ENCODE measurements around the gene ATP8B2. TPM values are rescaled to one million over a fixed set of nuclear protein-coding genes. Genes with fewer than 3 reads are reported as not detected.
"Not testable (repeated sequence)": the region's sequence is repeated elsewhere in the genome, so short reads cannot be mapped to it uniquely, and the experiment has no call there.

ATP8B2 gene
- polyA plus RNA-seq, 1 of the 3 experiments (the other 2 are of a cell fraction): 50.7 TPM

DNA sequence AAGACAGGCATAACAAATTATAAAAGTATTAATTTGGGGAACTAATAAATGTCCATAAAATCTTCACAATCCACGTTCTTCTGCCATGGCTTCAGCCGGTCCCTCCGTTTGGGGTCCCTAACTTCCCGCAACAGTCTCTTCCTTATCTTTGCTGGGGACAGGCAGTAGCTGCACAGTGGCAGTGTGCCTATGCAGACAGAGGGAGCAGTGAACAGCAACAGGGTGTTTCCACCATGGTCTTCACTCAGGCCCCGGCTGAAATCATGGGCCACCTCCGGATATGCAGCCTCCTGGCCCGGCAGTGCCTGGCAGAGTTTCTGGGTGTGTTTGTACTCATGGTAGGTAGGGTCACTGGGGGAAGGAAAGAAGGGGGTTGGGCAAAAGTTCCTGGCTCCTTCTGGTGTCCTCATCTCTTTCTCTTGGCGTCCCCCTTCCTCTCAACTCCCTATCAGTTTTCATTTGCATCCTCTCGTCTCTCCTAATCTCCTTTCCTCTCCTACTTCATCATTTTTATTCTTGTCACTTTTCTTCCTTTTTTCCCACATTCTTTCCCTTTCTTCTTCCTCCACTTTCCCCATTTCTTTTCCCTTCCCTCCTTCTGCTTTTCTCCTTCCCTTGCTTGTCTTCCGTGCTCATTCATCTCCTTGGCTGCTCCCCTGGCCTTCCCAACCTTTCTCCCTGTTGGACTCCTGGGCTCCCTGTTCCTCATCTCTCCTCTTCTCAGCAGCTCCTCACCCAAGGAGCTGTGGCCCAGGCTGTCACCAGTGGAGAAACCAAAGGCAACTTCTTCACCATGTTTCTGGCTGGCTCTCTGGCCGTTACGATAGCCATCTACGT lies 12.9 kb upstream of the ATP8B2 start:
- H2AFZ ChIP-seq (ENCODE audit: low read depth); POLR2A ChIA-PET; H3K9ac ChIP-seq; H3K4me1 ChIP-seq (ENCODE audit: control insufficient read depth in 1 of 2, insufficient read depth in 2 of 2, low read depth in 1 of 2, low read length in 1 of 2); H3F3A ChIP-seq (replicated peaks; ENCODE audit: insufficient read depth); H3K4me2 ChIP-seq; H3K36me3 ChIP-seq (replicated peaks in 1 of 2; ENCODE audit: control insufficient read depth in 1 of 2, insufficient read depth in 2 of 2, low read length in 1 of 2); H3K9me3 ChIP-seq; H3K27ac ChIP-seq (ENCODE audit: low read depth in 2 of 2, low read length in 1 of 2); H3K4me3 ChIP-seq (ENCODE audit: low read depth in 2 of 2, low read length in 1 of 2); DNase-seq; H3K27me3 ChIP-seq (ENCODE audit: insufficient read depth); H3K9me2 ChIP-seq; H4K20me1 ChIP-seq (ENCODE audit: insufficient read depth); H3K79me2 ChIP-seq (ENCODE audit: insufficient read depth): not testable (repeated sequence)
- CTCF ChIA-PET: interaction anchor here (1.0 to 1.1 kb wide), 2 partner anchors 22 to 167 kb away, joined by 3 to 4 read pairs; no protein-coding TSS in a partner anchor
- WGBS (ENCODE audit: low lambda C conversion rate): 51% methylated on average over 13 of the region's 13 CpGs

DNA sequence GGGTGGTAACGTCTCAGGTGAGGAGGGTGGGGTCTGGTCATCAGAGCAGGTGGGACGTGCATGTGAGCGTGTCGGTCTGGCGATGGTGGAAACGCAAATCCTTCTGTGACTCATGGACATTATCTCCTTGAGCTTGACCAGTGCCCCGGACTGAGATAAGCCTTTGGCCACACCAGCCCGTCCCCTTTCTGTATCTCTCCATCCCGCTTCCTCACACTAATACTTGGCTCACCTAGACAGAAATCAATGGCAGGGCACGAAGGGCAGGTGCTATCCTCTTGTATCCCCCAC lies 12.3 kb upstream of the ATP8B2 start:
- Histone ChIP-seq H3K9me3 (peaks cover 5% of the 10 kb centered on the region; the same call in 1 of the 2 replicates), H2AFZ (ENCODE audit: low read depth) (no peak overlapping the region), H3F3A (replicated peaks; ENCODE audit: insufficient read depth) (no peaks in the 10 kb centered on the region), H3K27ac (ENCODE audit: low read depth in 2 of 2, low read length in 1 of 2) (no peak overlapping the region), H3K4me1 (ENCODE audit: control insufficient read depth in 1 of 2, insufficient read depth in 2 of 2, low read depth in 1 of 2, low read length in 1 of 2) (no peaks in the 10 kb centered on the region), H3K79me2 (ENCODE audit: insufficient read depth) (no peaks in the 10 kb centered on the region), H3K4me3 (ENCODE audit: low read depth in 2 of 2, low read length in 1 of 2) (no peak overlapping the region), H3K9ac (no peak overlapping the region), H3K4me2 (no peak overlapping the region), H4K20me1 (ENCODE audit: insufficient read depth) (no peaks in the 10 kb centered on the region), H3K27me3 (ENCODE audit: insufficient read depth) (no peaks in the 10 kb centered on the region), H3K9me2 (no peaks in the 10 kb centered on the region), H3K36me3 (replicated peaks in 1 of 2; ENCODE audit: control insufficient read depth in 1 of 2, insufficient read depth in 2 of 2, low read length in 1 of 2) (no peaks in the 10 kb centered on the region)
- no peak for DNase-seq
- TF ChIP-seq CHD2 (IDR thresholded peaks at IDR 0.05; ENCODE audit: low read length, partially characterized antibody) (no peak), FOXJ3 (CRISPR knock-in tag; IDR thresholded peaks at IDR 0.05) (no peak), USF2 (IDR thresholded peaks at IDR 0.05; ENCODE audit: borderline replicate concordance, low read depth, low read length) (no peak), ELF1 (IDR thresholded peaks at IDR 0.05) (no peak), EP300 (IDR thresholded peaks at IDR 0.05; ENCODE audit: borderline replicate concordance in 1 of 2, low read depth in 1 of 2, low read length in 1 of 2) (no peak), EZH2phosphoT487 (IDR thresholded peaks at IDR 0.05; ENCODE audit: borderline replicate concordance, low read depth) (no peak), SMC3 (IDR thresholded peaks at IDR 0.05; ENCODE audit: low read depth, low read length) (no peak), SIN3A (IDR thresholded peaks at IDR 0.05; ENCODE audit: borderline replicate concordance, low read depth, low read length) (no peak), POLR2AphosphoS5 (IDR thresholded peaks at IDR 0.05; ENCODE audit: low read depth, low read length) (no peak)
- TF ChIP-seq, protein P1, sequence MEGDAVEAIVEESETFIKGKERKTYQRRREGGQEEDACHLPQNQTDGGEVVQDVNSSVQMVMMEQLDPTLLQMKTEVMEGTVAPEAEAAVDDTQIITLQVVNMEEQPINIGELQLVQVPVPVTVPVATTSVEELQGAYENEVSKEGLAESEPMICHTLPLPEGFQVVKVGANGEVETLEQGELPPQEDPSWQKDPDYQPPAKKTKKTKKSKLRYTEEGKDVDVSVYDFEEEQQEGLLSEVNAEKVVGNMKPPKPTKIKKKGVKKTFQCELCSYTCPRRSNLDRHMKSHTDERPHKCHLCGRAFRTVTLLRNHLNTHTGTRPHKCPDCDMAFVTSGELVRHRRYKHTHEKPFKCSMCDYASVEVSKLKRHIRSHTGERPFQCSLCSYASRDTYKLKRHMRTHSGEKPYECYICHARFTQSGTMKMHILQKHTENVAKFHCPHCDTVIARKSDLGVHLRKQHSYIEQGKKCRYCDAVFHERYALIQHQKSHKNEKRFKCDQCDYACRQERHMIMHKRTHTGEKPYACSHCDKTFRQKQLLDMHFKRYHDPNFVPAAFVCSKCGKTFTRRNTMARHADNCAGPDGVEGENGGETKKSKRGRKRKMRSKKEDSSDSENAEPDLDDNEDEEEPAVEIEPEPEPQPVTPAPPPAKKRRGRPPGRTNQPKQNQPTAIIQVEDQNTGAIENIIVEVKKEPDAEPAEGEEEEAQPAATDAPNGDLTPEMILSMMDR (IDR thresholded peaks at IDR 0.05): no peak
- 49% methylated on average over 10 of the region's 10 CpGs for WGBS (ENCODE audit: low lambda C conversion rate)
- ChIA-PET POLR2A (no interaction called here), CTCF (interaction anchor here (1.0 kb wide), 1 partner anchor 22 kb away, joined by 3 read pairs; no protein-coding TSS in a partner anchor)

DNA sequence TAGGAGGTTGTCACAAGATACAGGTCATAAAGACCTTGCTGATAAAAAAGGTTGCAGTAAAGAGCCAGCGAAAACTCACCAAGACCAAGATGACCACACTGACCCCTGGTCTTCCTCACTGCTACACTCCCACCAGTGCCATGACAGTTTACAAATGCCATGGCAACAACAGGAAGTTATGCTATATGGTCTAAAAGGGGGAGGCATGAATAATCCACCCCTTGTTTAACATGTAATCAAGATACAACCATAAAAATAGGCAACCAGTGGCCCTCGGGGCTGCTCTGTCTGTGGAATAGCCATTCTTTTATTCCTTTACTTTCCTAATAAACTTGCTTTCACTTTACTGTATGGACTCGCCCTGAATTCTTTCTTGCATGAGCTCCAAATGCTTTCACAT lies 11.1 kb upstream of the ATP8B2 start:
- CTCF ChIA-PET; H3K4me2 ChIP-seq; DNase-seq; H3K27me3 ChIP-seq (ENCODE audit: insufficient read depth); H3K27ac ChIP-seq (ENCODE audit: low read depth in 2 of 2, low read length in 1 of 2); POLR2A ChIA-PET; H3K79me2 ChIP-seq (ENCODE audit: insufficient read depth); H3K9ac ChIP-seq; H3F3A ChIP-seq (replicated peaks; ENCODE audit: insufficient read depth); H3K9me3 ChIP-seq; H3K4me1 ChIP-seq (ENCODE audit: control insufficient read depth in 1 of 2, insufficient read depth in 2 of 2, low read depth in 1 of 2, low read length in 1 of 2); H3K4me3 ChIP-seq (ENCODE audit: low read depth in 2 of 2, low read length in 1 of 2); H3K36me3 ChIP-seq (replicated peaks in 1 of 2; ENCODE audit: control insufficient read depth in 1 of 2, insufficient read depth in 2 of 2, low read length in 1 of 2); H4K20me1 ChIP-seq (ENCODE audit: insufficient read depth); H2AFZ ChIP-seq (ENCODE audit: low read depth); H3K9me2 ChIP-seq: not testable (repeated sequence)
- 26% methylated on average over 3 of the region's 3 CpGs for WGBS (ENCODE audit: low lambda C conversion rate)
